ENCODE measurements around the gene AGTRAP. TPM values are rescaled to one million over a fixed set of nuclear protein-coding genes. Genes with fewer than 3 reads are reported as not detected.

Gene AGTRAP
- total RNA-seq, 2 donors from 2014 or later = 18.2 to 34.9 TPM

GRCh38 chr1:11790880-11791715 is 55.2 kb downstream of the AGTRAP start:
- no peaks in the 10 kb centered on the region for H3K9me3 ChIP-seq
- peaks cover 13% of the 10 kb centered on the region for H3K4me1 ChIP-seq
- H3K36me3 ChIP-seq = peaks cover 3% of the 10 kb centered on the region
- H3K9ac ChIP-seq (ENCODE audit: low read depth in 2 of 2, low read length in 2 of 2) = peak overlapping the region; percentile 57 to 64
- DNase-seq = peak; percentile 84
- TF ChIP-seq CTCF (IDR thresholded peaks at IDR 0.05) = no peak
- peak overlapping the region; percentile 83 for H3K27ac ChIP-seq
- no peak overlapping the region for H3K4me3 ChIP-seq
- no peaks in the 10 kb centered on the region for H3K27me3 ChIP-seq
- intact Hi-C loops (cut with DNase I) = no loop called here

GRCh38 chr1:11792106-11792505 is 56.2 kb downstream of the AGTRAP start:
- H3K27me3 ChIP-seq = no peaks in the 10 kb centered on the region
- no peak for TF ChIP-seq CTCF (IDR thresholded peaks at IDR 0.05)
- peak overlapping the region in 1 of 2 donors; percentile 37 for H3K9ac ChIP-seq (ENCODE audit: low read depth in 2 of 2, low read length in 2 of 2)
- H3K4me1 ChIP-seq = peaks cover 13% of the 10 kb centered on the region
- H3K9me3 ChIP-seq = no peaks in the 10 kb centered on the region
- intact Hi-C loops (cut with DNase I) = no loop called here
- DNase-seq = no peak
- no peak overlapping the region for H3K4me3 ChIP-seq
- H3K36me3 ChIP-seq = peaks cover 4% of the 10 kb centered on the region
- H3K27ac ChIP-seq = peak overlapping the region; percentile 83

- peaks cover 7% of the 10 kb centered on the region for H3K4me1 ChIP-seq
- peaks cover 4% of the 10 kb centered on the region for H3K36me3 ChIP-seq
- no peak overlapping the region for H3K4me3 ChIP-seq
- intact Hi-C loops (cut with DNase I) = no loop called here
- no peak for DNase-seq
- no peaks in the 10 kb centered on the region for H3K27me3 ChIP-seq
- no peak for TF ChIP-seq CTCF (IDR thresholded peaks at IDR 0.05)
- H3K27ac ChIP-seq = no peak overlapping the region
- H3K9me3 ChIP-seq = no peaks in the 10 kb centered on the region
- no peak overlapping the region for H3K9ac ChIP-seq (ENCODE audit: low read depth in 2 of 2, low read length in 2 of 2)
These were observed 57.9 kb downstream of the AGTRAP start for GRCh38 chr1:11793819-11794218.

- Histone ChIP-seq H3K4me3 (no peak overlapping the region), H3K4me1 (peaks cover 6% of the 10 kb centered on the region), H3K27me3 (no peaks in the 10 kb centered on the region), H3K9me3 (no peaks in the 10 kb centered on the region), H3K27ac (no peak overlapping the region), H3K9ac (ENCODE audit: low read depth in 2 of 2, low read length in 2 of 2) (no peak overlapping the region), H3K36me3 (peaks cover 4% of the 10 kb centered on the region)
- TF ChIP-seq CTCF (IDR thresholded peaks at IDR 0.05) = no peak
- intact Hi-C loops (cut with DNase I) = no loop called here
- no peak for DNase-seq
These were observed 58.7 kb downstream of the AGTRAP start for GRCh38 chr1:11794446-11795237.

GRCh38 chr1:11795238-11795890 is 59.4 kb downstream of the AGTRAP start:
- peaks cover 8% of the 10 kb centered on the region for H3K36me3 ChIP-seq
- no peak overlapping the region for H3K27ac ChIP-seq
- H3K4me3 ChIP-seq = no peak overlapping the region
- no peaks in the 10 kb centered on the region for H3K27me3 ChIP-seq
- DNase-seq = no peak
- H3K4me1 ChIP-seq = no peaks in the 10 kb centered on the region
- no peak for TF ChIP-seq CTCF (IDR thresholded peaks at IDR 0.05)
- H3K9ac ChIP-seq (ENCODE audit: low read depth in 2 of 2, low read length in 2 of 2) = no peak overlapping the region
- intact Hi-C loops (cut with DNase I) = no loop called here
- no peaks in the 10 kb centered on the region for H3K9me3 ChIP-seq
